Neuronal stem cell (in vitro differentiated cells): ENCODE measurements around the gene EPB41L2.

Experiments used
- DNase-seq: peaks from one replicate; pipeline ENCODE4 v3.0.0-alpha.2; 2013; ENCODE audit warnings: low spot score
- H2AFZ ChIP-seq: one replicate; pipeline ENCODE4 v1.6.1; 2013; ENCODE audit warnings: mild to moderate bottlenecking, low read length, inconsistent platforms
- H2AK5ac ChIP-seq: 2 replicates; pipeline ENCODE4 v1.6.1; 2013; ENCODE audit warnings: low read depth, mild to moderate bottlenecking, inconsistent platforms, low read length, moderate library complexity, mixed read lengths
- H2BK120ac ChIP-seq: 2 replicates; pipeline ENCODE4 v1.6.1; 2013; ENCODE audit warnings: low read depth, mild to moderate bottlenecking, inconsistent platforms, low read length, moderate library complexity, mixed read lengths
- H2BK12ac ChIP-seq: one replicate; pipeline ENCODE4 v1.6.1; 2013; ENCODE audit warnings: low read length, inconsistent platforms
- H2BK15ac ChIP-seq: 2 replicates; pipeline ENCODE4 v1.6.1; 2013; ENCODE audit warnings: mild to moderate bottlenecking, low read length, inconsistent platforms, mixed read lengths
- H2BK5ac ChIP-seq: one replicate; pipeline ENCODE4 v1.6.1; 2013; ENCODE audit warnings: inconsistent platforms, mild to moderate bottlenecking, low read length, moderate library complexity
- H3K14ac ChIP-seq: one replicate; pipeline ENCODE4 v1.6.1; 2013; ENCODE audit warnings: low read length, inconsistent platforms
- H3K18ac ChIP-seq: 2 replicates; pipeline ENCODE4 v1.6.1; 2013; ENCODE audit warnings: low read length, inconsistent platforms
- H3K23ac ChIP-seq: 2 replicates; pipeline ENCODE4 v1.6.1; 2013; ENCODE audit warnings: low read depth, mild to moderate bottlenecking, mixed read lengths, low read length, inconsistent platforms; ENCODE audit not compliant: poor library complexity
- H3K27ac ChIP-seq: replicated peaks from 3 replicates; pipeline ENCODE4 v1.5.1; 2013; ENCODE audit warnings: low read length, inconsistent platforms
- H3K27me3 ChIP-seq, 3 experiments: 2 replicates each; pipeline ENCODE4 v1.6.1; 2013; ENCODE audit warnings: low read length in 3 of 3, mild to moderate bottlenecking in 2 of 3, inconsistent platforms in 1 of 3, low read depth in 1 of 3, mixed read lengths in 1 of 3, moderate library complexity in 1 of 3; ENCODE audit not compliant: control insufficient read depth in 3 of 3, insufficient read depth in 3 of 3
- H3K36me3 ChIP-seq, 2 donors: replicated peaks in 1 of 2; 2 replicates each; pipeline ENCODE4 v1.6.1; 2013; ENCODE audit warnings: low read length in 2 of 2; ENCODE audit not compliant: control insufficient read depth in 2 of 2, insufficient read depth in 2 of 2
- H3K4ac ChIP-seq: 2 replicates; pipeline ENCODE4 v1.6.1; 2013; ENCODE audit warnings: inconsistent platforms, mild to moderate bottlenecking, low read length, moderate library complexity
- H3K4me1 ChIP-seq, 2 donors: 1 replicate in 1 of 2; 2 replicates in 1 of 2; pipeline ENCODE4 v1.6.1; 2013; ENCODE audit warnings: low read length in 2 of 2, low read depth in 1 of 2; ENCODE audit not compliant: control insufficient read depth in 2 of 2, insufficient read depth in 1 of 2
- H3K4me2 ChIP-seq: one replicate; pipeline ENCODE4 v1.6.1; 2013; ENCODE audit warnings: mild to moderate bottlenecking, low read length, inconsistent platforms; ENCODE audit not compliant: insufficient read depth, poor library complexity, severe bottlenecking
- H3K4me3 ChIP-seq, 2 donors: 2 replicates each; pipeline ENCODE4 v1.5.1; 2013; ENCODE audit warnings: low read length in 2 of 2, mild to moderate bottlenecking in 2 of 2, inconsistent platforms in 1 of 2, moderate library complexity in 1 of 2
- H3K79me1 ChIP-seq: one replicate; pipeline ENCODE4 v1.6.1; 2013; ENCODE audit warnings: low read depth, mild to moderate bottlenecking, inconsistent platforms, low read length, moderate library complexity
- H3K9ac ChIP-seq: one replicate; pipeline ENCODE4 v1.6.1; 2013; ENCODE audit warnings: mild to moderate bottlenecking, low read depth, low read length, inconsistent platforms; ENCODE audit not compliant: poor library complexity
- H3K9me3 ChIP-seq, 2 donors: replicated peaks in 1 of 2; 2 replicates each; pipeline versions ENCODE3 to v1.6.1; 2013; ENCODE audit warnings: low read length in 2 of 2, mild to moderate bottlenecking in 2 of 2, inconsistent platforms in 1 of 2, low read depth in 1 of 2, mixed read lengths in 1 of 2, moderate library complexity in 1 of 2; ENCODE audit not compliant: control insufficient read depth in 2 of 2, insufficient read depth in 1 of 2
- H4K8ac ChIP-seq: one replicate; pipeline ENCODE4 v1.6.1; 2013; ENCODE audit warnings: low read depth, mild to moderate bottlenecking, inconsistent platforms, low read length, moderate library complexity
- H4K91ac ChIP-seq: one replicate; pipeline ENCODE4 v1.6.1; 2013; ENCODE audit warnings: low read length, low read depth, mild to moderate bottlenecking, inconsistent platforms; ENCODE audit not compliant: poor library complexity
- WGBS, 2 donors: extraction: QIAGEN DNeasy Blood & Tissue Kit; methylation state at CpG; one replicate each; pipeline ENCODE4 v1.1.7; 2013; ENCODE audit warnings: missing lambda C conversion rate in 2 of 2, mixed read lengths in 1 of 2; ENCODE audit not compliant: insufficient read length in 2 of 2, insufficient replicate concordance in 1 of 2; ENCODE audit errors: extremely low coverage in 2 of 2; 5-methylcytosine and 5-hydroxymethylcytosine counted together

The EPB41L2 gene

GRCh38 chr6:130985115-130985514 lies 77.9 kb downstream of the EPB41L2 start:
- H3K14ac ChIP-seq: no peak overlapping the region
- H3K4me2 ChIP-seq: no peak overlapping the region
- no peak overlapping the region for H2AFZ ChIP-seq
- H3K27ac ChIP-seq: no peak overlapping the region
- no peak for DNase-seq
- H3K79me1 ChIP-seq: no peaks in the 10 kb centered on the region
- H2BK12ac ChIP-seq: no peak overlapping the region
- no peaks in the 10 kb centered on the region for H3K36me3 ChIP-seq
- H2BK15ac ChIP-seq: no peak overlapping the region
- H4K91ac ChIP-seq: no peak overlapping the region
- no peak overlapping the region for H3K23ac ChIP-seq
- H3K9me3 ChIP-seq: peaks cover 0 to 10% of the 10 kb centered on the region in 2 donors
- H4K8ac ChIP-seq: no peak overlapping the region
- H2BK5ac ChIP-seq: no peak overlapping the region
- no peak overlapping the region for H2BK120ac ChIP-seq
- no peak overlapping the region for H3K4ac ChIP-seq
- no peak overlapping the region for H3K9ac ChIP-seq
- H2AK5ac ChIP-seq: no peak overlapping the region
- no peak overlapping the region for H3K4me3 ChIP-seq
- H3K18ac ChIP-seq: no peak overlapping the region
- H3K27me3 ChIP-seq: no peaks in the 10 kb centered on the region
- WGBS, 2 donors: no CpG with 5 or more reads among the region's 8 CpGs
- peaks cover 2 to 17% of the 10 kb centered on the region in 2 donors for H3K4me1 ChIP-seq

- no peak overlapping the region for H2BK12ac ChIP-seq
- H2AFZ ChIP-seq: no peak overlapping the region
- H2AK5ac ChIP-seq: no peak overlapping the region
- no peak overlapping the region for H3K14ac ChIP-seq
- H3K4ac ChIP-seq: no peak overlapping the region
- peaks cover 2 to 23% of the 10 kb centered on the region in 2 donors for H3K4me1 ChIP-seq
- H3K23ac ChIP-seq: no peak overlapping the region
- H3K4me3 ChIP-seq: no peak overlapping the region
- H3K9me3 ChIP-seq: peaks cover 0 to 10% of the 10 kb centered on the region in 2 donors
- no peak overlapping the region for H4K91ac ChIP-seq
- no peak overlapping the region for H2BK15ac ChIP-seq
- H3K9ac ChIP-seq: no peak overlapping the region
- no peak overlapping the region for H3K18ac ChIP-seq
- no peaks in the 10 kb centered on the region for H3K79me1 ChIP-seq
- DNase-seq: no peak
- no peak overlapping the region for H3K4me2 ChIP-seq
- H3K27ac ChIP-seq: no peak overlapping the region
- H3K36me3 ChIP-seq: no peaks in the 10 kb centered on the region
- no peak overlapping the region for H4K8ac ChIP-seq
- WGBS, 2 donors: no CpG with 5 or more reads among the region's 6 CpGs
- H3K27me3 ChIP-seq: no peaks in the 10 kb centered on the region
- H2BK5ac ChIP-seq: no peak overlapping the region
- H2BK120ac ChIP-seq: no peak overlapping the region
These were observed 80.0 kb downstream of the EPB41L2 start for GRCh38 chr6:130982941-130983456.

GRCh38 chr6:130982135-130982534 lies 80.9 kb downstream of the EPB41L2 start:
- no peak overlapping the region for H2BK120ac ChIP-seq
- no peak overlapping the region for H3K4me3 ChIP-seq
- H3K4ac ChIP-seq: no peak overlapping the region
- H2BK5ac ChIP-seq: no peak overlapping the region
- no peaks in the 10 kb centered on the region for H3K27me3 ChIP-seq
- H3K9me3 ChIP-seq: peaks cover 0 to 10% of the 10 kb centered on the region in 2 donors
- H3K23ac ChIP-seq: no peak overlapping the region
- H3K14ac ChIP-seq: no peak overlapping the region
- no peaks in the 10 kb centered on the region for H3K36me3 ChIP-seq
- H3K18ac ChIP-seq: no peak overlapping the region
- no peak for DNase-seq
- no peak overlapping the region for H2AK5ac ChIP-seq
- no peak overlapping the region for H4K8ac ChIP-seq
- no peak overlapping the region for H4K91ac ChIP-seq
- no peak overlapping the region for H3K4me2 ChIP-seq
- WGBS, 2 donors: no CpG with 5 or more reads among the region's 1 CpG
- H2AFZ ChIP-seq: no peak overlapping the region
- H3K79me1 ChIP-seq: no peaks in the 10 kb centered on the region
- H3K4me1 ChIP-seq: peaks cover 4 to 23% of the 10 kb centered on the region in 2 donors
- no peak overlapping the region for H3K27ac ChIP-seq
- H2BK15ac ChIP-seq: no peak overlapping the region
- H3K9ac ChIP-seq: no peak overlapping the region
- H2BK12ac ChIP-seq: no peak overlapping the region

- H3K9ac ChIP-seq: no peak overlapping the region
- no peak overlapping the region for H2BK15ac ChIP-seq
- H2BK120ac ChIP-seq: no peak overlapping the region
- H3K36me3 ChIP-seq: no peaks in the 10 kb centered on the region
- no peaks in the 10 kb centered on the region for H3K79me1 ChIP-seq
- H3K4me2 ChIP-seq: no peak overlapping the region
- H3K9me3 ChIP-seq: peaks cover 0 to 10% of the 10 kb centered on the region in 2 donors
- no peak overlapping the region for H4K91ac ChIP-seq
- no peak overlapping the region for H3K4ac ChIP-seq
- no peak for DNase-seq
- H3K27ac ChIP-seq: no peak overlapping the region
- H3K18ac ChIP-seq: no peak overlapping the region
- H2BK5ac ChIP-seq: no peak overlapping the region
- H3K23ac ChIP-seq: no peak overlapping the region
- H2AK5ac ChIP-seq: no peak overlapping the region
- no peak overlapping the region for H3K14ac ChIP-seq
- no peak overlapping the region for H3K4me3 ChIP-seq
- H4K8ac ChIP-seq: no peak overlapping the region
- no peak overlapping the region for H2AFZ ChIP-seq
- peaks cover 4 to 23% of the 10 kb centered on the region in 2 donors for H3K4me1 ChIP-seq
- no peak overlapping the region for H2BK12ac ChIP-seq
- H3K27me3 ChIP-seq: no peaks in the 10 kb centered on the region
These were observed 81.6 kb downstream of the EPB41L2 start for GRCh38 chr6:130981409-130981808.
